Measurements from ENCODE around the gene GPR137C. TPM values are rescaled to one million over a fixed set of nuclear protein-coding genes. Genes with fewer than 3 reads are reported as not detected.
A peak's percentile ranks its signal among the peaks of the same experiment; 100 is the strongest.

The GPR137C gene, protein sequence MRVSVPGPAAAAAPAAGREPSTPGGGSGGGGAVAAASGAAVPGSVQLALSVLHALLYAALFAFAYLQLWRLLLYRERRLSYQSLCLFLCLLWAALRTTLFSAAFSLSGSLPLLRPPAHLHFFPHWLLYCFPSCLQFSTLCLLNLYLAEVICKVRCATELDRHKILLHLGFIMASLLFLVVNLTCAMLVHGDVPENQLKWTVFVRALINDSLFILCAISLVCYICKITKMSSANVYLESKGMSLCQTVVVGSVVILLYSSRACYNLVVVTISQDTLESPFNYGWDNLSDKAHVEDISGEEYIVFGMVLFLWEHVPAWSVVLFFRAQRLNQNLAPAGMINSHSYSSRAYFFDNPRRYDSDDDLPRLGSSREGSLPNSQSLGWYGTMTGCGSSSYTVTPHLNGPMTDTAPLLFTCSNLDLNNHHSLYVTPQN
- total RNA-seq (1 to 10 TPM in 1 of 2 donors, under 1 TPM in 1; 0.62 to 1.7 TPM), polyA plus RNA-seq (under 1 TPM; 0.13 to 0.28 TPM)
- long read RNA-seq, donor 1, partial matches to known transcripts, result 0 of 1 reads
- long read RNA-seq, donor 1, other reads (novel, unspliced or antisense), result 0 of 1 reads
- long read RNA-seq, donor 2, partial matches to known transcripts, result 0 of 6 reads
- long read RNA-seq, donor 2, other reads (novel, unspliced or antisense), result 5 of 6 reads

DNA sequence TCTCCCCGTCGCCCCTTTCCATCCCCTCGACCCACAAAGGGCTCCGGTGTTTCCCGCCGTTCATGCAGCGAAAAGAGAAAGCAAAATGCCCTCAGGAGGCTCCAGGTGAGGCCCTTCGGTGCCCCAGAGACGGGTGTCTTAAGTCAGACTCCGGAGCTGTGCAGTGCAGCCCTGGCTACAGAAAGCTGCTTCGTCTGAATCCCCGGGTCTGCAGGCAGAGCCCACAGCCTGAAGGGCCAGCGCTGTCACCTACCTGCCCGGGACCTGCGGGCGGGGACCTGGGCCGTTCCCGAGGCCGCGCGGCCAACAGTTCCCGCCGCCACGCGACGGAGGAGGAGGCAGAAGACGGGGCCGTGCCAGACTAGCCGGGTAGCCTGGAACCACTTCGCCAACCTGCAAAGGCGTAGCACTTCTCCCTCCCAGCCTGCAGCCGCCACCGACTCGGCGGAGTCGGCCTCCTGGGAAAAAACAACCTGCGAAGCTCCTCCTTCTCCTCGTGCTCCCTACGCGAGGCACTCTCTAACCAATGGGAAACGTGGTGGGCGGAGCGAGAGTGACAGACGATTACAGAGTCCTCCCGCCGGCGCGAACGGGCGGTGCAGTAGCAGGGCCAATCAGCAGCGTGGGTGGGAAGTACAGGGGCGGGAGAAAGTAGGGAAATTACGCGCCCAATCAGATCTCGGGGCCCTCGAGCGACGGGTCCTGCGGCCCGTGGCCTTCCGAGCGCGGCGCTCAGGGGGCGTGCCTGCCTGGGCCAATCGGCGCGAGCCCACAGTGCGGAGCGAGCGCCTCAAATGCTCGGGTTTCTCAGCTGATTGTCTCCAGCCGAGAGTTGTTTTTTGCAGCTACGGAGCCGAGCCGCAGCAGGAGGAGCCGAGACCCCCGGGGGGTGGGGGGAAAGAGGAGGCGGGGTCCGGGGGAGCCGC lies at the start of gene GPR137C, which contains the start of gene TXNDC16:
GPR137C (plus strand) TSS at position 774 of the 926 bp plus-strand sequence. CDS start 312 bp downstream, outside the sequence.
TXNDC16 (minus strand) TSS at position 443 of the 926 bp plus-strand sequence. CDS start 8,948 bp downstream, outside the sequence.
- H3K9me3 ChIP-seq (ENCODE audit: control insufficient read depth, low read length), result no peaks in the 10 kb centered on the region
- no peaks in the 10 kb centered on the region for H3K27me3 ChIP-seq (ENCODE audit: control insufficient read depth in 1 of 2, insufficient read depth in 2 of 2, low read length in 1 of 2)
- ATAC-seq (ENCODE audit: low FRiP score), result peak; percentile 99
- intact Hi-C loops (cut with DNase I), result loop anchor here (5.0 to 10.0 kb wide), 4 partner anchors 142 to 600 kb away; partner anchors contain the start of genes ERO1A (in 2 of the 2), DDHD1 (in 1 of the 2) and PTGER2 (in 1 of the 2)
- H3K4me3 ChIP-seq (ENCODE audit: low read length in 2 of 2), result peak within 1 kb of the TSS; percentile 58 to 76
- H3K4me1 ChIP-seq (ENCODE audit: control insufficient read depth in 1 of 2, insufficient read depth in 2 of 2, low read length in 2 of 2), result no peaks in the 10 kb centered on the region
- peak; percentile 100 for DNase-seq
- no peaks in the 10 kb centered on the region for H3K36me3 ChIP-seq (ENCODE audit: control insufficient read depth in 1 of 2, insufficient read depth in 2 of 2, low read length in 1 of 2)
- peak within 1 kb of the TSS; percentile 30 to 82 for H3K27ac ChIP-seq (ENCODE audit: low read depth in 1 of 2, low read length in 2 of 2)
- 0 to 1% methylated on average over 65 to 81 of the region's 81 CpGs for WGBS, 2 donors

DNA sequence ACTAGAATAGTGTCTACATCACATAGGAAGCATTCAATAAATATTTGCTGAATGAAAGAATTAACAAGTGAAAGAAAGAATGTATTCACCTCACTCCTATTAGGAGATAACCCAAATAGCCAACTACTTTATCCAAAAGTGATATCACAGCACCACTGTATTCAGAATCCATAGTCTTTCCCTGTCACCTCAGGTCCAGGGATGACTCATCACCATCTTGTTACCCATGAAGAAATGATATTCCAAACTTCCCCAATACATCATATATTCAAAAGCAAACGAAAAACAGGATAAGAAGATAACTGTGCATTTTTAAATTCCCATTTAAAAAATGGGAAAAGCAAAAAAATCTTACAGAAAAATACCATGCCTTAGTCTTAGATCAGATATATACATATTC lies 39.4 kb upstream of the GPR137C start:
- Histone ChIP-seq H3K27me3 (ENCODE audit: control insufficient read depth in 1 of 2, insufficient read depth in 2 of 2, low read length in 1 of 2) (no peaks in the 10 kb centered on the region), H3K36me3 (ENCODE audit: control insufficient read depth in 1 of 2, insufficient read depth in 2 of 2, low read length in 1 of 2) (no peaks in the 10 kb centered on the region), H3K9me3 (ENCODE audit: control insufficient read depth, low read length) (no peaks in the 10 kb centered on the region), H3K27ac (ENCODE audit: low read depth in 1 of 2, low read length in 2 of 2) (no peak overlapping the region), H3K4me1 (ENCODE audit: control insufficient read depth in 1 of 2, insufficient read depth in 2 of 2, low read length in 2 of 2) (no peaks in the 10 kb centered on the region), H3K4me3 (ENCODE audit: low read length in 2 of 2) (no peak overlapping the region)
- 81 to 86% methylated on average over 1 of the region's 1 CpG for WGBS, 2 donors
- intact Hi-C loops (cut with DNase I), result no loop called here
- DNase-seq (no peak), ATAC-seq (ENCODE audit: low FRiP score) (no peak)

DNA sequence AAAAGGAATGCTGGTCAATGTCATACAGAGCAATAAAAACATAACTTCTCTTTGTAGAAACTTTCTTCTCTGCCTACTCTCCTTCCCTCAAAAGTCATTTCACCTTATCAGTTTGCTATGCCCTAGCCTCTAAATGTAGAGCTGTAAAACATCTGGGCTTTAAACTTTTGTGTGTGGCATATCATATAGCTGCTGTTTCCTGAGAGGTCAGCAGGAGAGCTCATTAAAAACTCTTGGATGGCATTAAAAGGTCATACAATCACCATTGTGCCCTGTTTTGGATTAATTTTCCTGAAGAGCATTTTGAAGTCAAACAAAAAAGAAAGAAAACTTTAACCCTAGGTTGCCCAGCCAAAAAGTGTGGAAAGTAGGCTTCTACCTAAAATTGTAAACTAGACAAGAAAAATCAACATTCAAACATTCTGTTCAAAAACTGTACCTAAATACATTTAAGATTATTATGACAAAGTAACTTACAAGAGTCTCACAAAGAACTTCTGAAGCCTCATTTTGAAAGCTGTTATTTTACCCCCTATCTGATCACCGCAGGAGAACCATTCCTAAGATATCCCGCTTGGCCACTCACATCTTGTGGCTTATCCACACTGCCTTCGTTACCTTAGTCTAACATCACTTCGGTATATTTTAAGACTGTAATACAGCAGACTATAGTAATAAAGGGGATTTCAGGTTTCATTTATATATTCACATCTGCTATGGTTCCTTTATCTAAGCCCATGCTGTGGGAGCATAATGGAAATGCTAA lies 38.4 kb upstream of the GPR137C start:
- H3K27ac ChIP-seq (ENCODE audit: low read depth in 1 of 2, low read length in 2 of 2), result no peak overlapping the region
- no peaks in the 10 kb centered on the region for H3K27me3 ChIP-seq (ENCODE audit: control insufficient read depth in 1 of 2, insufficient read depth in 2 of 2, low read length in 1 of 2)
- no peak overlapping the region for H3K4me3 ChIP-seq (ENCODE audit: low read length in 2 of 2)
- no peaks in the 10 kb centered on the region for H3K9me3 ChIP-seq (ENCODE audit: control insufficient read depth, low read length)
- WGBS, 2 donors, result 86 to 92% methylated on average over 4 of the region's 4 CpGs
- intact Hi-C loops (cut with DNase I), result no loop called here
- no peaks in the 10 kb centered on the region for H3K4me1 ChIP-seq (ENCODE audit: control insufficient read depth in 1 of 2, insufficient read depth in 2 of 2, low read length in 2 of 2)
- H3K36me3 ChIP-seq (ENCODE audit: control insufficient read depth in 1 of 2, insufficient read depth in 2 of 2, low read length in 1 of 2), result no peaks in the 10 kb centered on the region
- DNase-seq (no peak), ATAC-seq (ENCODE audit: low FRiP score) (no peak)

GRCh38 chr14:52522033-52522432 lies 30.6 kb upstream of the GPR137C start:
- H3K4me3 ChIP-seq (ENCODE audit: low read length in 2 of 2), result no peak overlapping the region

DNA sequence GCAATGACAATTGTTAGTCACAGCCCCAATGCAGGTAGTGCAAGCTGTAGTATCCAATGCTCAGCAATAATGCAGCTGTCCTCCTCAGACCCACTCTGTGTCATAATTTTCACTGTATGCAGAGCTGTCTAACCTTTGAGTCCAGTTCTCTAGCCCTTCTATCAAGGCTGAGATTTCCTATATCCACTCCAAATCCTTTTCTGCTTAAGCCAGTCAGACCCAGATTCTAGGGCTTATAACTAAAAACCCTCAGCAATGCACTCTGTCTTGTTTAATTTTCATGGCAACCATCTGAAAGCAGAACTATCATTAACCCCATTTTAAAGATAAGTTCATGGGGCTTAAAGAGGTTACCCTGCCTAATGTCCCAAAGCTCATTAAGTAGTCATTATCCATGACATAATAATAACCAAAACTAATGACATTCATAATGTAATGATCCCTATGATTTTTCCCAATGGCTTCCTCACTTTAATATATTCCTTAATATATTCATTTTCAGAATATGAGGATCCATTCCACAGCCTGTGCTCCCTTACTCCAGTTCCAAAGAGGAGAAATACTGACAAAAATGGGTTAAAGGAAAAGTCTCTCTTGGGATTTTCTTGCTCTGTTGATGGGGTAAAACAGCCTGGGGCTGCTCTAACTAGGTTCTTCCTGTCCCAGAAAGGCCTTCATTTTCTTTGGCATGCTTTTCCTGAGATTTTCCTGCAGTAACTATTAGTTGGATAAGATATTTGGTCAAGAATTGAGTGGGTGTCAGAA lies 29.9 kb upstream of the GPR137C start:
- Histone ChIP-seq H3K27me3 (ENCODE audit: control insufficient read depth in 1 of 2, insufficient read depth in 2 of 2, low read length in 1 of 2) (no peaks in the 10 kb centered on the region), H3K4me3 (ENCODE audit: low read length in 2 of 2) (no peak overlapping the region), H3K27ac (ENCODE audit: low read depth in 1 of 2, low read length in 2 of 2) (no peak overlapping the region), H3K36me3 (ENCODE audit: control insufficient read depth in 1 of 2, insufficient read depth in 2 of 2, low read length in 1 of 2) (no peaks in the 10 kb centered on the region), H3K9me3 (ENCODE audit: control insufficient read depth, low read length) (no peaks in the 10 kb centered on the region), H3K4me1 (ENCODE audit: control insufficient read depth in 1 of 2, insufficient read depth in 2 of 2, low read length in 2 of 2) (no peaks in the 10 kb centered on the region)
- ATAC-seq (ENCODE audit: low FRiP score) (no peak), DNase-seq (no peak)
- intact Hi-C loops (cut with DNase I), result no loop called here

More at GRCh38 chr14:52522033-52522432, 30.6 kb upstream of the GPR137C start:
- intact Hi-C loops (cut with DNase I), result no loop called here
- ATAC-seq (ENCODE audit: low FRiP score), result no peak
- 42% methylated on average over 1 of the region's 1 CpG for WGBS, 2 donors
- no peaks in the 10 kb centered on the region for H3K36me3 ChIP-seq (ENCODE audit: control insufficient read depth in 1 of 2, insufficient read depth in 2 of 2, low read length in 1 of 2)
- H3K27ac ChIP-seq (ENCODE audit: low read depth in 1 of 2, low read length in 2 of 2), result no peak overlapping the region
- DNase-seq, result no peak
- no peaks in the 10 kb centered on the region for H3K4me1 ChIP-seq (ENCODE audit: control insufficient read depth in 1 of 2, insufficient read depth in 2 of 2, low read length in 2 of 2)
- H3K9me3 ChIP-seq (ENCODE audit: control insufficient read depth, low read length), result no peaks in the 10 kb centered on the region
- no peaks in the 10 kb centered on the region for H3K27me3 ChIP-seq (ENCODE audit: control insufficient read depth in 1 of 2, insufficient read depth in 2 of 2, low read length in 1 of 2)

- 85 to 86% methylated on average over 4 of the region's 4 CpGs for WGBS, 2 donors
- Histone ChIP-seq H3K36me3 (ENCODE audit: control insufficient read depth in 1 of 2, insufficient read depth in 2 of 2, low read length in 1 of 2) (no peaks in the 10 kb centered on the region), H3K4me3 (ENCODE audit: low read length in 2 of 2) (no peak overlapping the region), H3K27ac (ENCODE audit: low read depth in 1 of 2, low read length in 2 of 2) (no peak overlapping the region), H3K9me3 (ENCODE audit: control insufficient read depth, low read length) (no peaks in the 10 kb centered on the region), H3K27me3 (ENCODE audit: control insufficient read depth in 1 of 2, insufficient read depth in 2 of 2, low read length in 1 of 2) (no peaks in the 10 kb centered on the region), H3K4me1 (ENCODE audit: control insufficient read depth in 1 of 2, insufficient read depth in 2 of 2, low read length in 2 of 2) (no peaks in the 10 kb centered on the region)
- no peak for DNase-seq
- intact Hi-C loops (cut with DNase I), result no loop called here
- ATAC-seq (ENCODE audit: low FRiP score), result no peak
Observed at GRCh38 chr14:52527052-52527451, 25.6 kb upstream of the GPR137C start.

DNA sequence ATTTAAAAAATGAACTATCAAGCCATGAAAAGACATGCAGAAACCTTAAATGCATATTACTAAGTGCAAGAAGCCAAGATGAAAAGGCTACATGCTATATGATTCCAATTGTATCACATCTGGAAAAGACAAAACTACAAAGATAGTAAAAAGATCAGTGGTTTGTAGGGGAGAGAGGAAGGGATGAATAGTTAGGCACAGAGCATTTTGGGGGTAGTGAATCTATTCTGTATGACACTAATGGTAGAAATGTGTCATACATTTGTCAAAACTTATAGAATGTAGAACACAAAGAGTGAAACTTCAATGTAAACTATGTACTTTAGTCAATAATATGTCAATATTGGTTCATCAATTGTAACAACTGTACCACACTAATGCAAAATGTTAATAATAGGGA lies 21.2 kb upstream of the GPR137C start:
- no peak for ATAC-seq (ENCODE audit: low FRiP score)
- H3K36me3 ChIP-seq (ENCODE audit: control insufficient read depth in 1 of 2, insufficient read depth in 2 of 2, low read length in 1 of 2), result peaks cover 4 to 5% of the 10 kb centered on the region in 2 donors
- no peaks in the 10 kb centered on the region for H3K9me3 ChIP-seq (ENCODE audit: control insufficient read depth, low read length)
- DNase-seq, result no peak
- intact Hi-C loops (cut with DNase I), result no loop called here
- H3K4me1 ChIP-seq (ENCODE audit: control insufficient read depth in 1 of 2, insufficient read depth in 2 of 2, low read length in 2 of 2), result no peaks in the 10 kb centered on the region
- H3K27me3 ChIP-seq (ENCODE audit: control insufficient read depth in 1 of 2, insufficient read depth in 2 of 2, low read length in 1 of 2), result no peaks in the 10 kb centered on the region
- H3K27ac ChIP-seq (ENCODE audit: low read depth in 1 of 2, low read length in 2 of 2), result no peak overlapping the region
- no peak overlapping the region for H3K4me3 ChIP-seq (ENCODE audit: low read length in 2 of 2)

Measured in aorta (tissue), 5 donors.